Effector memory CD4-positive, alpha-beta T cell (primary cell): ENCODE results near the gene TMEM181.
A peak's percentile ranks its signal among the peaks of the same experiment; 100 is the strongest.

ENCODE experiments used
- DNase-seq, 3 donors: peaks; one replicate each; pipeline ENCODE4 v3.0.0-alpha.2; 2020
- H3K27ac ChIP-seq: 2 replicates; pipeline ENCODE4 v1.7.0; 2013; ENCODE audit warnings: mild to moderate bottlenecking, low read length, moderate library complexity; ENCODE audit not compliant: insufficient read depth, poor library complexity, severe bottlenecking
- H3K27me3 ChIP-seq: replicated peaks from 2 replicates; pipeline ENCODE4 v1.7.0; 2013; ENCODE audit warnings: mild to moderate bottlenecking, low read length; ENCODE audit not compliant: insufficient read depth, control insufficient read depth, poor library complexity, severe bottlenecking
- H3K36me3 ChIP-seq: 2 replicates; pipeline ENCODE4 v1.7.0; 2013; ENCODE audit warnings: mild to moderate bottlenecking, low read length, moderate library complexity; ENCODE audit not compliant: control insufficient read depth, insufficient read depth
- H3K4me1 ChIP-seq: 2 replicates; pipeline ENCODE4 v1.7.0; 2013; ENCODE audit warnings: low read length, mild to moderate bottlenecking; ENCODE audit not compliant: control insufficient read depth, insufficient read depth, poor library complexity, severe bottlenecking
- H3K4me3 ChIP-seq: 2 replicates; pipeline ENCODE4 v1.7.0; 2013; ENCODE audit warnings: low read length, low read depth, mild to moderate bottlenecking; ENCODE audit not compliant: insufficient read depth, poor library complexity, severe bottlenecking
- H3K9me3 ChIP-seq: 2 replicates; pipeline ENCODE4 v1.7.0; 2013; ENCODE audit warnings: mild to moderate bottlenecking, low read length, moderate library complexity; ENCODE audit not compliant: control insufficient read depth

Gene TMEM181

DNA sequence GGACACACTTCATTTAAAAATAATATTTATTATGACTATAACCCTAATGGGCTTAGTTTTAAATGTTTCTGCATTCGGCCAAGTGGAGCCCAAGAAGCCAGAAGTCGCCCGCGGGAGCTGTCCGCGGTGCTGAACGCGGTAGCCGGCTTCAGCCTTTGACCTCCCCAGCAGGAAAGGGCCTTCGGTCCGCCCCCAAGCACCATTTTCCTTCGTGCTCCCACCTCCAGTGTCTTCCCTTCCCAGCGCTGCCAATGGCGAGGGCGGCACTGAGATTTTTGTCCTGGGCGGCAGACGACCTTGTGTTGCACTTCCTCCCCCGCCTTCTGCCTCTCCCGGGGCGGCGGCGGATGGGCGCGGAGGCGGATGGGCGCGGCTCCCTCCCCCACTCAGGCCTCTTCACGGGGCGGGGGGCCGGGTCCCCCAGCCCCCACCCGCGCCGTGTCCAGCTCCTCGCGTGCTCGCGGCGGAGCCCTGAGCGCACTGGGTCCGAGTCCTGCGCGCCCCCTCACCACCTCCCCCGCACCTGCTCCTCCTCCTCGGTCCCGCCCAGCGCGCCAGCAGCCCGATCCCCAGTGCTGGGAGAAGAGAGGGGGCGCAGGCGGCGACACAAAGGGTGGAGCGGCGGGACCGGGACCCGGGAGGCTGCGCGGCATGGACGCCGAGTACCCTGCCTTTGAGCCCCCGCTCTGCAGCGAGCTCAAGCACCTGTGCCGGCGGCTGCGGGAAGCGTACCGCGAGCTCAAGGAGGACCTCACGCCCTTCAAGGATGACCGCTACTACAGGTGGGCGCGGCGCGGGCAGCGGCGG lies 23.6 kb upstream of the TMEM181 start:
- H3K4me1 ChIP-seq = peaks cover 12% of the 10 kb centered on the region
- no peaks in the 10 kb centered on the region for H3K36me3 ChIP-seq
- DNase-seq = peak; percentile 44 to 62 (median 46)
- H3K9me3 ChIP-seq = no peaks in the 10 kb centered on the region
- peak overlapping the region; percentile 89 for H3K4me3 ChIP-seq
- no peak overlapping the region for H3K27ac ChIP-seq
- H3K27me3 ChIP-seq = no peaks in the 10 kb centered on the region

DNA sequence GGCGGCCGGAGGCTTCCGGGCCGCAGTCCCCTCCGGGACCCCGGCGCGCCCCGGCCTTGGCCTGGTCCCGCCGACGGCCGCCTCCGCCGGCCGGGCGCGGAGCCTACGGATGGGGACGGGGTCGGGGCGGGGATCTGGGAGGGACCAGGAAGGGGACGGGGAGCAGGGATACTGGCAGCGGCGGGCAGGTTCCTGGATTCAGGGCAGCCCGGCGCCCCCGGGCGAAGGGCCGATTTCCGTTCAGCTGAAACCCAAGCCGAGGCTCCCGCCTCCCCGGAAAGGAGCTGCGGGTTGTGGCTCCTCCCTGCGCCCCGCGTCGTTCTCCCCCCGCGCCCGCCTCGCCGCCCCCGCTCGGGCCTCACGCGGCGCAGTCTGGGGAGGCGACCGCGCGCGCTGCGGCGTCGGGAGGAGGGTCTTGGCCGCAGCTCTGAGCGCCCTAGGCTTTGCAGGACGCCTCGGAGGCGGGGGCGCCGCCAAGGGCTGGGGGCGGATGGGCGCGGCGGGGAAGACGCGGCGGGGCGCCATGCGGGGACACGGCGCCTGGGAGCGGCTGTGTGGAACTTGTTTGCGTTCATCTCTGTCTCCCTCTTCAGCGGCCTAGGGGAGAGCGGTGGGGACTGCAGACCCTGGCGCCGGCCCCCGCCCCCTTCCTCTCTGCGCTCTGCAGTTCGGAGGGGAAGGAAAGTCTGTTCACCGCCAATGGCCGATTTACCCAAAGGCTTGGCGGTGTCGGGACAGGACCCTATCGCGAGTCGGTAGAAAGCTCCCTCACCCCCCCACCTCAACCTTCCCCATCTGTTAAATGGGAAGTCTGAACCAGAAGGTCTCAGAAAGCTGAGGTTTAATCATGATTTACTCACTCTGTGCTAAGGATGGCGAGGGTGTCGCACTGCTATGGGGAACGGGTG lies 22.7 kb upstream of the TMEM181 start:
- H3K27me3 ChIP-seq = no peaks in the 10 kb centered on the region
- peaks cover 12% of the 10 kb centered on the region for H3K4me1 ChIP-seq
- no peak overlapping the region for H3K27ac ChIP-seq
- peak overlapping the region; percentile 89 for H3K4me3 ChIP-seq
- DNase-seq = peak; percentile 4 to 22 (median 20)
- H3K36me3 ChIP-seq = no peaks in the 10 kb centered on the region
- no peaks in the 10 kb centered on the region for H3K9me3 ChIP-seq

DNA sequence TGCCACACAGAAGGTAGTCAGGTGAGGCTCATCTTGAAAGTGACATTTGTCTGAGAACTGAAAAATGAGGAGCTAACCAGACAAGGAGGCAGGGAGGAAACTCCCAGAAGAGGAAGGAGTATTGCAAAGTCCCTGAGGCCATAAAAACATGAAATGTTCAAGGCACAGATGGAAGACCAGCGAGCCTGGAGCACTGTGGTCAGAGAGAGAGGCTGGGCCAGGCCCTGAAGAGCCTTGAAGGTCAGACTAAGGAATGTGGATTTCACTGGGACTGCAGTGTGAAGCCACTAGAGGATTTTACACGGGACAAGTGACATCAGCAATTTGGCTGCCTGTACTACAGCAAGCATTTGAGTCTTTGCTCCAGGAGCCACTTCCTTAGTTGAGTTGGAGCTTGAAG lies 21.1 kb upstream of the TMEM181 start:
- Histone ChIP-seq H3K27me3 (no peaks in the 10 kb centered on the region), H3K36me3 (no peaks in the 10 kb centered on the region), H3K27ac (no peak overlapping the region), H3K4me1 (peaks cover 12% of the 10 kb centered on the region), H3K9me3 (no peaks in the 10 kb centered on the region), H3K4me3 (no peak overlapping the region)
- DNase-seq = no peak

DNA sequence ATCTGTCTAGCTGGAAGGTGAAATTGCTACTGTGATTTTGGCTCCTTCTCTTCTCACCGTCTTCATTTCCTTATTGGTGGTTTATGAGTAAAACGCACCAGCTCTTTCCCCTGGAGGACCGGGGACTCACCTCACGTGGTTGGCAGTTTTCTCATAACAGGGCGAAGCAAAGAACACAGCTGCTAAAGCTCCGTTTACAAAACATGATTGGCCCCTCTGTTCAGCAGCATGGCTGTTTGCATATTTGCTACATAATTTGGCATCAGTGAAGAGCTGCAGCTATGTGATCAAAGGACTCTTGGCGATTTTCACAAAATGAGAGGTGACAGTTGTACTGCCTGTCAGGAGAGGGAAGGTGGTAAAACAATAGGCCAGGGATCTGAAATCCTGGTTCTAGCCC lies 20.5 kb upstream of the TMEM181 start:
- Histone ChIP-seq H3K4me3 (no peak overlapping the region), H3K36me3 (no peaks in the 10 kb centered on the region), H3K27me3 (no peaks in the 10 kb centered on the region), H3K4me1 (peaks cover 12% of the 10 kb centered on the region), H3K9me3 (no peaks in the 10 kb centered on the region), H3K27ac (no peak overlapping the region)
- no peak for DNase-seq

DNA sequence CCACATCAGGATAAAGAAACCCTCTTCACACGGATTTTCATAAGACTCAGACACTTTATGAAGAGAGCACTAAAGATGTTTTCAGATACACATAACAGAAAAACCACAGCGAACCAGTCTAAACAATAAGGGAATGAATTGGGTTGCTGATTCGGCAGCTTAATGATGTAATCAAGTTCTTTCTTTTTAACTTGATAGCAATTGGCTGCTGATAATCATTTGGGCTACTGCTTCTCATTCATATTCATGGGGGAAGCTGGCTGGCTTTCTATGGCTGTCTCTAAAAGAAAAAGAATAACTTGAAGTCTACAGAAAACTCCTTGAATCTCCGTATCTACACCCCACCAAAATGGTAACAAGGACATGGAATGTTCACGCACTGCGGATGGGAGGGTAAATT lies 20.0 kb upstream of the TMEM181 start:
- no peak for DNase-seq
- H3K4me3 ChIP-seq = no peak overlapping the region
- peaks cover 12% of the 10 kb centered on the region for H3K4me1 ChIP-seq
- no peaks in the 10 kb centered on the region for H3K36me3 ChIP-seq
- no peaks in the 10 kb centered on the region for H3K9me3 ChIP-seq
- no peak overlapping the region for H3K27ac ChIP-seq
- no peaks in the 10 kb centered on the region for H3K27me3 ChIP-seq

DNA sequence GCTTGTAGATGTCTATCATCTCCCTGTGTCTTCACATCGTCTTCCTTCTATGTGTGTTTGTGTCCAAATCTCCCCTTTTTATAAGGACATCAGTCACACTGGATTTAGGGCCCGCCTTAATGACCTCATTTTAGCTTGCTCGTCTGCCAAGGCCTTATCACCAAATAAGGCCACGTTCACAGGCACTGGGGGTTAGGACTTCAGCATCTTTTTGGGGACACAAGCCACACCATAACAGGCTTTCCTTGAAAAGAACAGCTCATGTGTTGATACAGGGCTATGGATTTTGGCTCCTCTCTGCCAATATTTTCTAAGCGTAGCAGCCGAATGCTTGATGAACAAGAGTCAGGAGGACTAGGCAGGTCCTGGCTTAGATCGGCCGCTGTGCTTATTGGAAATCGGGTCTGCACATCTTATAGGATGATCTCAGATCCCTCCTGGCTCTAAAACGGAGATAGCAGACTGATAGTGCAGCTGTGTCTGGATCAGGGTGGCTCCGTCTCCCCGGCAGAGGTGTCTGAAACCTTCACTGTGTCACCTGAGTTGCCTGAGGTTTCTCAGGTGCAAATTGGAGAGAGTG lies 16.2 kb upstream of the TMEM181 start:
- Histone ChIP-seq H3K4me1 (no peaks in the 10 kb centered on the region), H3K27ac (no peak overlapping the region), H3K27me3 (no peaks in the 10 kb centered on the region), H3K9me3 (no peaks in the 10 kb centered on the region), H3K4me3 (no peak overlapping the region), H3K36me3 (no peaks in the 10 kb centered on the region)
- no peak for DNase-seq

DNA sequence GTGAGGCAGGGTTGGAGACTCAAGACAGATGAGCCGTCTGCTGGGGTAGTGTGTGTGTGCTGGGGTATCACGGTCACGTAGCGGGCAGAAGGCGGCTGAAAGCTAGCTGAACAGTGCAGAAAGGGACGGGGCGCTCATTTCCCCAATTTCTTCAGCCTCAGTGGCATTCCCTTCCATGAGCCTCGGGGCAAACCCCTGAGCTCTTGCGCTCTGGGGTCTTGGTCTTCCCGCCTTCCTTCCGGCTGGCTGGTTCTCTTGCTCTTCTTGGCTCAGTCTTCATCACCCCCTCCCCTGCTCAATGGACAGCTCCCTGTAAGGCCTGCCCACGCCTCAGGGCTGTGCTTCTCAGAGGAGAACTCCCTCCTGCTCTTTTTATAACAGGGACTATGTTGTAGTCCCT lies 15.5 kb upstream of the TMEM181 start:
- Histone ChIP-seq H3K4me1 (no peaks in the 10 kb centered on the region), H3K4me3 (no peak overlapping the region), H3K36me3 (no peaks in the 10 kb centered on the region), H3K9me3 (no peaks in the 10 kb centered on the region), H3K27ac (no peak overlapping the region), H3K27me3 (no peaks in the 10 kb centered on the region)
- DNase-seq = no peak

DNA sequence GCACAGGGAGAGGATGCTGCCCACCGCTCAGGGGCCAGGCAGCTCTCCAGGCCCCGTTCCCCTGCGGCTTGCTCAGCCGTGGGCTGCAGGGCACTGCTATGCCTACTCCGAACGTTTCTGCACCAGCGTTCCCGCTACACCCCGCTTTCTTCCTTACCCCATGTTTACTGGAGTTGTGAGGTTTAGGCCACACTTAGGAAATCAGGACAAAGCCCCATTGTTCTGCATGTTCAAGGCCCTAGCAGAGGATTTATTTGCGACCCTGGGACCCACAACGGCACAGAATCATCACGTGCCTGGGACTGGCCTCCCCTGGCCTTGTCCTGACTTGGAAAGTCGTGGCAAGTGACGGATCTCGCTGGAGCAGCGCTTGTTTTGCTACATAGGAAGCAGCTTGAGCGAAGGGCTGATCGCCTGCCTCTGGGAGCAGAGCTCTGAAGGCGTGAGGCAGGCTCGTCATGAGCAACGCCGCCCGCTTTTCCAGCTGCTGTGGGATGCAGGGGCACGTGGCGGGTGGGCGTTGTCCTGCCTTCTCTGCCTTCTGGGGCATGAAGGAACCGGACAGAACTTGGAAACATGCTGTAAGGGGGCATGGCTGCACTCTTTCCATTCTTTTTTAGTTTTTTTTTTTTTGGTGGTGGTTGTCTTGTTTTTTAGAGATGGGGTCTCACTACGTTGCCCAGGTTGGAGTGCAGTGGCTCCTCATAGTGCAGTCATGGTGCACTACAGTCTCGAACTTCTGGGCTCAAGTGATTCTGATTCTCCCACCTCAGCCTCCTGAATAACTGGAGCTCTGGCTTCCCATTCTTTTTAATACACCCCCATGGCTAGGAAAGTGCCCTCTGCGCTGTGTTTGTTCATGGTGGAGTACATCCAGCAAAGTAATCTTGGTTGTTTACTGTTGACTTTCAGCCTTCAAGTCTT lies 14.6 kb upstream of the TMEM181 start:
- H3K4me3 ChIP-seq = no peak overlapping the region
- no peaks in the 10 kb centered on the region for H3K27me3 ChIP-seq
- no peaks in the 10 kb centered on the region for H3K36me3 ChIP-seq
- H3K9me3 ChIP-seq = no peaks in the 10 kb centered on the region
- H3K4me1 ChIP-seq = no peaks in the 10 kb centered on the region
- H3K27ac ChIP-seq = no peak overlapping the region
- no peak for DNase-seq

DNA sequence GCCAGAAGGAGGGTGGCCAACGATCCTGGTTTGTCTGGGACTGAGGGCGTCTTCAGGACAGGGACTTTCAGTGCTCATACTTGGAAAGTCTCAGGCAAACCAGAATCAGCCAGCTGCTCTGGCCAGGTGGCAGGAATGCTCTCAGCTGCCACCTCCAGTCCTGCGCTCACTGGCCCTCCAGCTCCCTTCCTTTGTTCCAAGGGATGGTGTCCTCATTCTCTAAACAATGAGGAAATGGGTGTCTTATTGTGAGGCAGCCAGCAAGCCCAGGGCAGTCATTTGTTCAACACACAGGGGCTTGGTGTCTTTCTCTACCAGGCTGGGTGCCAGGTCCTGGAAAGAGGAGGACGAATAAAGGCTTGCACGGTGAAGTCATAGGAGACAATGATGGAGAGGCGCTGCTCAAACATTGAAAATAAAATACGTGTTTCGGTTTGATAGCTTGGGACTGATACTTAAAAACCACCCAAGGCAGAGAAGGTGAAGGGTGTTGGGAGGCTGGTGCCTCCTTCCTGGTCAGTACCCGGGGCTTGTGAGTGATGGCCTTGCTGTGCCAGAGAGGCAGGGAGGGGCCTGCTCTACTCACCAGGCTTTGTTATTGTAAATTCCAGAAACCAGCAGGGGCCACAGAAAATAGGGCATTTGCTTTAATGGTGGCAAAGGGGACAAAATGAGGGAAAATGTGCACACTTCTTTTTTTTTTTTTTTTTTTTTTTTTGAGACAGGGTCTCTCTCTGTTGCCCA lies 11.3 kb upstream of the TMEM181 start:
- Histone ChIP-seq H3K4me1 (no peaks in the 10 kb centered on the region), H3K27me3 (no peaks in the 10 kb centered on the region), H3K36me3 (no peaks in the 10 kb centered on the region), H3K4me3 (no peak overlapping the region), H3K9me3 (no peaks in the 10 kb centered on the region), H3K27ac (no peak overlapping the region)
- DNase-seq = no peak
